ENCODE data around the gene VARS1.

Gene VARS1

GRCh38 chr6:31768363-31769257 is 26.9 kb downstream of the VARS1 start:
- no peak for TF ChIP-seq CTCF (IDR thresholded peaks at IDR 0.05; ENCODE audit: control insufficient read depth, insufficient read depth, low read depth, low read length, missing control alignments)
- no peak for DNase-seq (ENCODE audit: low read depth)

GRCh38 chr6:31767096-31767645 is 28.4 kb downstream of the VARS1 start:
- TF ChIP-seq CTCF (IDR thresholded peaks at IDR 0.05; ENCODE audit: control insufficient read depth, insufficient read depth, low read depth, low read length, missing control alignments): no peak
- DNase-seq (ENCODE audit: low read depth): no peak

More at GRCh38 chr6:31768363-31769257, 26.9 kb downstream of the VARS1 start:
- no peak overlapping the region for H3K4me3 ChIP-seq (ENCODE audit: control insufficient read depth, low read depth, low read length)

GRCh38 chr6:31765910-31766794 is 29.4 kb downstream of the VARS1 start:
- H3K4me3 ChIP-seq (ENCODE audit: control insufficient read depth, low read depth, low read length): peak overlapping the region; percentile 9
- DNase-seq (ENCODE audit: low read depth): no peak
- TF ChIP-seq CTCF (IDR thresholded peaks at IDR 0.05; ENCODE audit: control insufficient read depth, insufficient read depth, low read depth, low read length, missing control alignments): no peak

More at GRCh38 chr6:31767096-31767645, 28.4 kb downstream of the VARS1 start:
- H3K4me3 ChIP-seq (ENCODE audit: control insufficient read depth, low read depth, low read length): no peak overlapping the region

GRCh38 chr6:31765559-31765909 is 30.0 kb downstream of the VARS1 start:
- no peak for TF ChIP-seq CTCF (IDR thresholded peaks at IDR 0.05; ENCODE audit: control insufficient read depth, insufficient read depth, low read depth, low read length, missing control alignments)
- DNase-seq (ENCODE audit: low read depth): no peak
- H3K4me3 ChIP-seq (ENCODE audit: control insufficient read depth, low read depth, low read length): no peak overlapping the region

GRCh38 chr6:31764198-31764597 is 31.4 kb downstream of the VARS1 start:
- TF ChIP-seq CTCF (IDR thresholded peaks at IDR 0.05; ENCODE audit: control insufficient read depth, insufficient read depth, low read depth, low read length, missing control alignments): no peak
- no peak for DNase-seq (ENCODE audit: low read depth)
- H3K4me3 ChIP-seq (ENCODE audit: control insufficient read depth, low read depth, low read length): no peak overlapping the region

GRCh38 chr6:31763619-31763940 is 32.0 kb downstream of the VARS1 start:
- no peak for TF ChIP-seq CTCF (IDR thresholded peaks at IDR 0.05; ENCODE audit: control insufficient read depth, insufficient read depth, low read depth, low read length, missing control alignments)
- no peak for DNase-seq (ENCODE audit: low read depth)

More at GRCh38 chr6:31763619-31763940, 32.0 kb downstream of the VARS1 start:
- H3K4me3 ChIP-seq (ENCODE audit: control insufficient read depth, low read depth, low read length): no peak overlapping the region

Data from AG09309 (cell line).